H1 (cell line): ENCODE results near the gene TEKT3.

Experiments
- ATF2 ChIP-seq: IDR thresholded peaks from 2 replicates; pipeline ENCODE4 v1.6.1; 2012; ENCODE audit warnings: low read length, inconsistent platforms
- BCL11A ChIP-seq, 2 experiments: IDR thresholded peaks; one replicate each; pipeline ENCODE4 v1.6.1; 2011; ENCODE audit warnings: low read depth in 2 of 2, low read length in 2 of 2, mild to moderate bottlenecking in 2 of 2
- CBX8 ChIP-seq: fragments of 300-800, 300-1000 bp; sonication (generic); IDR thresholded peaks from 2 replicates; pipeline ENCODE4 v1.7.1; 2016; ENCODE audit warnings: low read depth, low read length, borderline replicate concordance
- CEBPB ChIP-seq: IDR thresholded peaks from 2 replicates; pipeline ENCODE4 v1.6.1; 2012; ENCODE audit warnings: low read depth, low read length
- CHD2 ChIP-seq: IDR thresholded peaks from 2 replicates; pipeline ENCODE4 v1.6.1; 2012; ENCODE audit warnings: low read length, improper control_type of control experiment
- CTCF ChIP-seq, 3 experiments: IDR thresholded peaks; 1 replicate in 2 of 3; 2 replicates in 1 of 3; pipeline versions ENCODE4 v1.5.1 to v1.6.1; 2011; ENCODE audit warnings: low read length in 3 of 3, mild to moderate bottlenecking in 3 of 3, inconsistent platforms in 2 of 3, low read depth in 1 of 3, moderate library complexity in 1 of 3; ENCODE audit not compliant: insufficient read depth in 1 of 3; ENCODE audit errors: control extremely low read depth in 1 of 3
- HDAC2 ChIP-seq, 2 experiments: fragments of 300-600 bp in 1 of 2; sonication (generic) in 1 of 2; IDR thresholded peaks; 2 replicates each; pipeline ENCODE4 v1.6.1; 2011 to 2012; ENCODE audit warnings: low read depth in 2 of 2, low read length in 2 of 2, mild to moderate bottlenecking in 2 of 2, moderate library complexity in 2 of 2, borderline replicate concordance in 1 of 2, inconsistent platforms in 1 of 2
- MAX ChIP-seq: IDR thresholded peaks from 2 replicates; pipeline ENCODE4 v1.6.1; 2012; ENCODE audit warnings: inconsistent platforms
- NRF1 ChIP-seq: IDR thresholded peaks from 2 replicates; pipeline ENCODE4 v1.6.1; 2011; ENCODE audit warnings: mild to moderate bottlenecking, low read depth, low read length, improper control_type of control experiment
- SIN3A ChIP-seq, 2 experiments: IDR thresholded peaks in 1 of 2; conservative IDR thresholded peaks in 1 of 2; 2 replicates each; pipeline ENCODE4 v1.6.1; 2011 to 2012; ENCODE audit warnings: low read length in 2 of 2, improper control_type of control experiment in 1 of 2, low read depth in 1 of 2, mild to moderate bottlenecking in 1 of 2
- SP1 ChIP-seq: IDR thresholded peaks from 2 replicates; pipeline ENCODE4 v1.6.1; 2011; ENCODE audit warnings: low read depth, low read length
- SP2 ChIP-seq: IDR thresholded peaks from 2 replicates; pipeline ENCODE4 v1.6.1; 2012; ENCODE audit warnings: mild to moderate bottlenecking, low read length, inconsistent platforms
- SUZ12 ChIP-seq: fragments of 200-600 bp; sonication (generic); IDR thresholded peaks from 2 replicates; pipeline ENCODE4 v1.6.1; 2012; ENCODE audit warnings: mild to moderate bottlenecking, inconsistent platforms, low read length, moderate library complexity, mixed read lengths

DNA sequence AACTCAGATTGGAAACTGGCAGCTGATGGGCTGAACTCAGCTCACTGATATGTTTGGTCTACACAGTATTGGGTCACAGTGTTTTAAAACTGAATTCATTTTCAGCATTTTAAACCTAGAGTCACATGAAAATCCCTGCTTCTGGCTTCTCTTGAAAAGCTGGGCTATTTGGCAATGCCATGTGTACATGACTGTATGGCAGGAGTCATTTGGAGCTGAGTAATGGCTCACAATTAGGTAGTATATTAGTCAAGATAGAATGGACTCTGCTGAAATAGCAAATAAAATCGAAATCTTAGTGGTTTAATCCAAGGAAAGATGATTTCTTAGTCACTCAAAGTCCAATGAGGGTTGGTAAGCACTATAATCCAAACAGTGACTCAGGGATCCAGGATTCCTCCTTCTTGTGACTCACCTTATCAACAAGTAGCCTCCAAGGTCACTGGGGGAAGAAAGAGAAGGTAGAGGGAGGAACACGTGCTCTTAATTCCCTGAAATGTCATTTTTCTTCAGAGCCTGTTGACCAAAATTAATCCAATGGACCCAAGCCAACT, 62.4 kb downstream of the TEKT3 start:
- no peak for TF ChIP-seq CTCF (IDR thresholded peaks at IDR 0.05; ENCODE audit: control extremely low read depth in 1 of 3, insufficient read depth in 1 of 3, low read depth in 1 of 3, low read length in 3 of 3)
- TF ChIP-seq NRF1 = no peak
- TF ChIP-seq SP1 = no peak
- no peak for TF ChIP-seq HDAC2 (IDR thresholded peaks at IDR 0.05; ENCODE audit: borderline replicate concordance in 1 of 2, low read depth in 2 of 2, low read length in 2 of 2)
- no peak for TF ChIP-seq CEBPB
- no peak for TF ChIP-seq SIN3A (conservative IDR thresholded peaks at IDR 0.05 in 1 of 2, IDR thresholded peaks at IDR 0.05 in 1 of 2; ENCODE audit: low read depth in 1 of 2, low read length in 2 of 2)
- no peak for TF ChIP-seq ATF2
- no peak for TF ChIP-seq CBX8
- TF ChIP-seq BCL11A (IDR thresholded peaks at IDR 0.05; ENCODE audit: low read depth in 2 of 2, low read length in 2 of 2) = no peak
- no peak for TF ChIP-seq SUZ12
- TF ChIP-seq CHD2 = no peak
- no peak for TF ChIP-seq SP2
- no peak for TF ChIP-seq MAX
